Peyer's patch (tissue), 4 donors: ENCODE data around the gene LBX2.

Source experiments
- POLR2A ChIP-seq, 2 donors: fragments of 450-650 bp; IDR thresholded peaks; one replicate each; pipeline ENCODE4 v1.5.1; 2017; ENCODE audit warnings: antibody characterized with exemption in 2 of 2, mild to moderate bottlenecking in 2 of 2, moderate library complexity in 2 of 2
- TF ChIP-seq, protein P1 (sequence below), 6 experiments: fragments of 450-650 bp in 4 of 6; fragments of 200-600 bp in 2 of 6; sonication (generic) in 1 of 6; IDR thresholded peaks; one replicate each; pipeline ENCODE4 v1.5.1; 2017 to 2019; ENCODE audit warnings: antibody characterized with exemption in 6 of 6, mild to moderate bottlenecking in 3 of 6, moderate library complexity in 1 of 6

DNA sequence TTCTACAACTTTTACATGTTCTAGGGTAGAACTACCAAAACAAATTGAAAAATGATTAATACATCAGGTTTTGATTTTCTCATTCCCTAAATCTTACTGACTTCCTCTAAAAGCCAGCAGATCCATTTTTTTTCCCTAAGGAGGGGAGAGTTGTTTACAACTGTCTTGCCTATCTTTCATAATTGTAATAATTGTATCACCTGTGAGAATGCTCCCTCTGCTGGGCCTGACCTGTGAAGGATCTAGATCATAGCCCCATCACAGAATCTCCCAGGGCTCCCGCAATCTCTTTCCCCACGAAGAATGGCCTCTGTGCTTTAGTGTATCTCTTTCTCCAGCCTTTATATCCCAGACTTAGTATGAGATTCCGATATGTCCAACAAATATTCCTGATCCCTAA lies 45.2 kb upstream of the LBX2 start:
- TF ChIP-seq, protein P1, sequence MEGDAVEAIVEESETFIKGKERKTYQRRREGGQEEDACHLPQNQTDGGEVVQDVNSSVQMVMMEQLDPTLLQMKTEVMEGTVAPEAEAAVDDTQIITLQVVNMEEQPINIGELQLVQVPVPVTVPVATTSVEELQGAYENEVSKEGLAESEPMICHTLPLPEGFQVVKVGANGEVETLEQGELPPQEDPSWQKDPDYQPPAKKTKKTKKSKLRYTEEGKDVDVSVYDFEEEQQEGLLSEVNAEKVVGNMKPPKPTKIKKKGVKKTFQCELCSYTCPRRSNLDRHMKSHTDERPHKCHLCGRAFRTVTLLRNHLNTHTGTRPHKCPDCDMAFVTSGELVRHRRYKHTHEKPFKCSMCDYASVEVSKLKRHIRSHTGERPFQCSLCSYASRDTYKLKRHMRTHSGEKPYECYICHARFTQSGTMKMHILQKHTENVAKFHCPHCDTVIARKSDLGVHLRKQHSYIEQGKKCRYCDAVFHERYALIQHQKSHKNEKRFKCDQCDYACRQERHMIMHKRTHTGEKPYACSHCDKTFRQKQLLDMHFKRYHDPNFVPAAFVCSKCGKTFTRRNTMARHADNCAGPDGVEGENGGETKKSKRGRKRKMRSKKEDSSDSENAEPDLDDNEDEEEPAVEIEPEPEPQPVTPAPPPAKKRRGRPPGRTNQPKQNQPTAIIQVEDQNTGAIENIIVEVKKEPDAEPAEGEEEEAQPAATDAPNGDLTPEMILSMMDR (IDR thresholded peaks at IDR 0.05), result peak in 3 of 6 experiments; percentile 22 to 40 (median 35)
- TF ChIP-seq POLR2A (IDR thresholded peaks at IDR 0.05), result no peak
